ENCODE measurements around the gene CRHR2. TPM values are rescaled to one million over a fixed set of nuclear protein-coding genes. Genes with fewer than 3 reads are reported as not detected.

CRHR2 gene
- polyA plus RNA-seq (2013), result 0.06 and 0.12 TPM in 2 replicates

GRCh38 chr7:30682212-30683083 lies at the start of gene CRHR2:
TSS of gene CRHR2 (minus strand) at chr7:30682456. CDS start at chr7:30682280, 176 bp downstream.
- no peak for DNase-seq
- Histone ChIP-seq H3K14ac (ENCODE audit: low read length) (no peak within 1 kb of the TSS), H3K4ac (ENCODE audit: low read depth, low read length) (no peak within 1 kb of the TSS), H3K27me3 (ENCODE audit: insufficient read depth, low read length) (peaks cover 30% of the 10 kb centered on the region), H3K4me3 (ENCODE audit: low read depth, low read length) (peak within 1 kb of the TSS; percentile 68), H3K4me1 (ENCODE audit: control insufficient read depth in 1 of 2, insufficient read depth in 2 of 2, low read length in 2 of 2) (peaks cover 6 to 10% of the 10 kb centered on the region in 2 experiments), H3K9ac (ENCODE audit: low read length) (no peak within 1 kb of the TSS), H3K9me3 (ENCODE audit: insufficient read depth, low read depth, low read length) (peaks cover 6% of the 10 kb centered on the region), H4K91ac (ENCODE audit: low read depth, low read length) (no peak within 1 kb of the TSS), H3K4me2 (ENCODE audit: low read length) (peak within 1 kb of the TSS; percentile 87), H4K12ac (ENCODE audit: low read depth, low read length) (no peak within 1 kb of the TSS), H2AFZ (ENCODE audit: insufficient read depth, low read length, poor library complexity) (peak within 1 kb of the TSS; percentile 32), H3K79me2 (ENCODE audit: control insufficient read depth, insufficient read depth, low read length, poor library complexity) (no peaks in the 10 kb centered on the region), H3K36me3 (ENCODE audit: control insufficient read depth in 1 of 2, insufficient read depth in 2 of 2, low read length in 2 of 2) (no peaks in the 10 kb centered on the region), H3K23ac (ENCODE audit: low read length) (no peak within 1 kb of the TSS), H2BK5ac (ENCODE audit: low read depth, low read length, poor library complexity) (no peak within 1 kb of the TSS), H3K18ac (ENCODE audit: low read length) (no peak within 1 kb of the TSS), H4K8ac (ENCODE audit: low read depth, low read length) (no peak within 1 kb of the TSS), H2BK12ac (ENCODE audit: low read length) (no peak within 1 kb of the TSS), H3K79me1 (ENCODE audit: low read length) (no peaks in the 10 kb centered on the region), H2AK5ac (ENCODE audit: low read length) (no peak within 1 kb of the TSS), H3K27ac (ENCODE audit: low read depth, low read length) (no peak within 1 kb of the TSS), H2BK120ac (ENCODE audit: insufficient read depth, low read length, poor library complexity) (no peak within 1 kb of the TSS)
- no CpG with 5 or more reads among the region's 67 CpGs for WGBS (ENCODE audit: extremely low coverage, insufficient coverage, insufficient read length)

- Histone ChIP-seq H3K4me1 (ENCODE audit: control insufficient read depth in 1 of 2, insufficient read depth in 2 of 2, low read length in 2 of 2) (peaks cover 14 to 21% of the 10 kb centered on the region in 2 experiments), H3K14ac (ENCODE audit: low read length) (no peak overlapping the region), H3K4ac (ENCODE audit: low read depth, low read length) (no peak overlapping the region)
These were observed 49.3 kb upstream of the CRHR2 start for GRCh38 chr7:30731581-30731980.

GRCh38 chr7:30730996-30731395 lies 48.7 kb upstream of the CRHR2 start:
- no peak overlapping the region for H2BK120ac ChIP-seq (ENCODE audit: insufficient read depth, low read length, poor library complexity)
- H4K8ac ChIP-seq (ENCODE audit: low read depth, low read length), result no peak overlapping the region
- no peak overlapping the region for H2AK5ac ChIP-seq (ENCODE audit: low read length)
- no peak for DNase-seq
- no peak overlapping the region for H3K23ac ChIP-seq (ENCODE audit: low read length)
- H3K27me3 ChIP-seq (ENCODE audit: insufficient read depth, low read length), result no peaks in the 10 kb centered on the region
- H3K4me3 ChIP-seq (ENCODE audit: low read depth, low read length), result no peak overlapping the region
- no peak overlapping the region for H3K18ac ChIP-seq (ENCODE audit: low read length)
- no peak overlapping the region for H4K12ac ChIP-seq (ENCODE audit: low read depth, low read length)
- no CpG with 5 or more reads among the region's 4 CpGs for WGBS (ENCODE audit: extremely low coverage, insufficient coverage, insufficient read length)
- H4K91ac ChIP-seq (ENCODE audit: low read depth, low read length), result peak overlapping the region; percentile 29
- no peaks in the 10 kb centered on the region for H3K36me3 ChIP-seq (ENCODE audit: control insufficient read depth in 1 of 2, insufficient read depth in 2 of 2, low read length in 2 of 2)
- H3K79me2 ChIP-seq (ENCODE audit: control insufficient read depth, insufficient read depth, low read length, poor library complexity), result no peaks in the 10 kb centered on the region
- H3K4me2 ChIP-seq (ENCODE audit: low read length), result peak overlapping the region; percentile 19
- H3K4me1 ChIP-seq (ENCODE audit: control insufficient read depth in 1 of 2, insufficient read depth in 2 of 2, low read length in 2 of 2), result peaks cover 14 to 21% of the 10 kb centered on the region in 2 experiments
- H3K14ac ChIP-seq (ENCODE audit: low read length), result no peak overlapping the region
- H3K9me3 ChIP-seq (ENCODE audit: insufficient read depth, low read depth, low read length), result peaks cover 3% of the 10 kb centered on the region
- peaks cover 3% of the 10 kb centered on the region for H3K79me1 ChIP-seq (ENCODE audit: low read length)
- no peak overlapping the region for H2BK5ac ChIP-seq (ENCODE audit: low read depth, low read length, poor library complexity)
- H2AFZ ChIP-seq (ENCODE audit: insufficient read depth, low read length, poor library complexity), result no peak overlapping the region
- H3K4ac ChIP-seq (ENCODE audit: low read depth, low read length), result no peak overlapping the region
- H3K9ac ChIP-seq (ENCODE audit: low read length), result no peak overlapping the region
- peak overlapping the region; percentile 20 for H2BK12ac ChIP-seq (ENCODE audit: low read length)
- peak overlapping the region; percentile 64 for H3K27ac ChIP-seq (ENCODE audit: low read depth, low read length)

More at GRCh38 chr7:30731581-30731980, 49.3 kb upstream of the CRHR2 start:
- Histone ChIP-seq H2AFZ (ENCODE audit: insufficient read depth, low read length, poor library complexity) (no peak overlapping the region), H2BK120ac (ENCODE audit: insufficient read depth, low read length, poor library complexity) (no peak overlapping the region), H3K4me3 (ENCODE audit: low read depth, low read length) (peak overlapping the region; percentile 3), H3K27ac (ENCODE audit: low read depth, low read length) (no peak overlapping the region), H3K79me1 (ENCODE audit: low read length) (peaks cover 3% of the 10 kb centered on the region), H2BK12ac (ENCODE audit: low read length) (no peak overlapping the region), H2BK5ac (ENCODE audit: low read depth, low read length, poor library complexity) (no peak overlapping the region), H3K9ac (ENCODE audit: low read length) (no peak overlapping the region), H3K4me2 (ENCODE audit: low read length) (peak overlapping the region; percentile 19), H4K91ac (ENCODE audit: low read depth, low read length) (no peak overlapping the region), H4K8ac (ENCODE audit: low read depth, low read length) (no peak overlapping the region), H3K36me3 (ENCODE audit: control insufficient read depth in 1 of 2, insufficient read depth in 2 of 2, low read length in 2 of 2) (no peaks in the 10 kb centered on the region), H3K27me3 (ENCODE audit: insufficient read depth, low read length) (no peaks in the 10 kb centered on the region), H3K9me3 (ENCODE audit: insufficient read depth, low read depth, low read length) (peaks cover 3% of the 10 kb centered on the region), H3K23ac (ENCODE audit: low read length) (no peak overlapping the region), H3K79me2 (ENCODE audit: control insufficient read depth, insufficient read depth, low read length, poor library complexity) (no peaks in the 10 kb centered on the region), H3K18ac (ENCODE audit: low read length) (no peak overlapping the region), H2AK5ac (ENCODE audit: low read length) (no peak overlapping the region), H4K12ac (ENCODE audit: low read depth, low read length) (no peak overlapping the region)
- WGBS (ENCODE audit: extremely low coverage, insufficient coverage, insufficient read length), result no CpG with 5 or more reads among the region's 11 CpGs
- no peak for DNase-seq

GRCh38 chr7:30730097-30730496 lies 47.8 kb upstream of the CRHR2 start:
- DNase-seq, result no peak
- Histone ChIP-seq H3K27me3 (ENCODE audit: insufficient read depth, low read length) (no peaks in the 10 kb centered on the region), H3K79me1 (ENCODE audit: low read length) (peaks cover 3% of the 10 kb centered on the region), H3K9me3 (ENCODE audit: insufficient read depth, low read depth, low read length) (peaks cover 3% of the 10 kb centered on the region), H4K12ac (ENCODE audit: low read depth, low read length) (no peak overlapping the region), H3K27ac (ENCODE audit: low read depth, low read length) (no peak overlapping the region), H3K4me1 (ENCODE audit: control insufficient read depth in 1 of 2, insufficient read depth in 2 of 2, low read length in 2 of 2) (peaks cover 14 to 21% of the 10 kb centered on the region in 2 experiments), H2BK12ac (ENCODE audit: low read length) (no peak overlapping the region), H2BK5ac (ENCODE audit: low read depth, low read length, poor library complexity) (no peak overlapping the region), H4K8ac (ENCODE audit: low read depth, low read length) (no peak overlapping the region), H3K23ac (ENCODE audit: low read length) (no peak overlapping the region), H2AK5ac (ENCODE audit: low read length) (no peak overlapping the region), H2BK120ac (ENCODE audit: insufficient read depth, low read length, poor library complexity) (no peak overlapping the region), H2AFZ (ENCODE audit: insufficient read depth, low read length, poor library complexity) (no peak overlapping the region), H3K18ac (ENCODE audit: low read length) (no peak overlapping the region), H3K4ac (ENCODE audit: low read depth, low read length) (no peak overlapping the region), H3K9ac (ENCODE audit: low read length) (no peak overlapping the region), H3K4me2 (ENCODE audit: low read length) (no peak overlapping the region), H3K36me3 (ENCODE audit: control insufficient read depth in 1 of 2, insufficient read depth in 2 of 2, low read length in 2 of 2) (no peaks in the 10 kb centered on the region), H3K14ac (ENCODE audit: low read length) (no peak overlapping the region), H4K91ac (ENCODE audit: low read depth, low read length) (no peak overlapping the region), H3K4me3 (ENCODE audit: low read depth, low read length) (no peak overlapping the region), H3K79me2 (ENCODE audit: control insufficient read depth, insufficient read depth, low read length, poor library complexity) (no peaks in the 10 kb centered on the region)
- no CpG with 5 or more reads among the region's 2 CpGs for WGBS (ENCODE audit: extremely low coverage, insufficient coverage, insufficient read length)

Data from trophoblast cell (in vitro differentiated cells and primary cell).